HUES48 (cell line): Measurements from ENCODE around the gene NAT9.

Experiments used
- H3K27ac ChIP-seq: one replicate; pipeline ENCODE4 v1.7.0; 2013; ENCODE audit warnings: low read depth, low read length, inconsistent platforms
- H3K27me3 ChIP-seq: 2 replicates; pipeline ENCODE4 v1.6.1; 2013; ENCODE audit warnings: mild to moderate bottlenecking, low read length; ENCODE audit not compliant: control insufficient read depth, insufficient read depth
- H3K36me3 ChIP-seq: 2 replicates; pipeline ENCODE4 v1.6.1; 2013; ENCODE audit warnings: low read length; ENCODE audit not compliant: control insufficient read depth, insufficient read depth
- H3K4me1 ChIP-seq: 2 replicates; pipeline ENCODE4 v1.6.1; 2013; ENCODE audit warnings: mild to moderate bottlenecking, low read length; ENCODE audit not compliant: control insufficient read depth, insufficient read depth
- H3K4me3 ChIP-seq: 2 replicates; pipeline ENCODE4 v1.5.1; 2013; ENCODE audit warnings: mild to moderate bottlenecking, low read depth, low read length
- H3K9ac ChIP-seq: 2 replicates; pipeline ENCODE4 v1.6.1; 2013; ENCODE audit warnings: mild to moderate bottlenecking, low read depth, low read length, moderate library complexity
- H3K9me3 ChIP-seq: 2 replicates; pipeline ENCODE4 v1.6.1; 2013; ENCODE audit warnings: low read length; ENCODE audit not compliant: control insufficient read depth, insufficient read depth

NAT9 gene

DNA sequence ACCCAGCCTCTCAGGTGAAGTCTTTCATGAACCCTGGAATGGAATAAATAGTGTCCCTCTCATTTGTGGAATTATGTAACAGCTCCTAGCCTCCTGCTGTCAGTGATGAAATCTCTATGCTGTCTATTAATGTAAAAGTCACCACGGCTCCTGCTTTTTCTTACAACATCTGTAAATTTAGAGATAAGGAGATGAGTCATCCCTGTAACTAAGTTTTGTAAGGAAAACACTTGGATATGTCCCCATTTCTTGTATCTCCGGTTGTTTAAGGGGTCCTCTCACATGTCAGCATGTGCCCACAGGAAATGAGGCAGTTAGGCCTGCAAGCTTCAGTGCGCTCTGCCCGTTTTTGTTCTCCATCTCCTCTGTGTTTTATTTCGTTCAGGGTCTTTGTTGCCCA lies 2.8 kb upstream of the NAT9 start:
- Histone ChIP-seq H3K9ac (no peak overlapping the region), H3K27ac (no peak overlapping the region), H3K4me1 (peaks cover 8% of the 10 kb centered on the region; the same call in 1 of the 2 replicates), H3K36me3 (peaks cover 21% of the 10 kb centered on the region), H3K4me3 (no peak overlapping the region), H3K9me3 (no peaks in the 10 kb centered on the region), H3K27me3 (no peaks in the 10 kb centered on the region)

- Histone ChIP-seq H3K27ac (no peak overlapping the region), H3K36me3 (peaks cover 31% of the 10 kb centered on the region), H3K9ac (no peak overlapping the region), H3K4me1 (peaks cover 6% of the 10 kb centered on the region; the same call in 1 of the 2 replicates), H3K4me3 (no peak overlapping the region), H3K27me3 (no peaks in the 10 kb centered on the region), H3K9me3 (no peaks in the 10 kb centered on the region)
Measured at GRCh38 chr17:74777901-74778515, 1.9 kb upstream of the NAT9 start.

DNA sequence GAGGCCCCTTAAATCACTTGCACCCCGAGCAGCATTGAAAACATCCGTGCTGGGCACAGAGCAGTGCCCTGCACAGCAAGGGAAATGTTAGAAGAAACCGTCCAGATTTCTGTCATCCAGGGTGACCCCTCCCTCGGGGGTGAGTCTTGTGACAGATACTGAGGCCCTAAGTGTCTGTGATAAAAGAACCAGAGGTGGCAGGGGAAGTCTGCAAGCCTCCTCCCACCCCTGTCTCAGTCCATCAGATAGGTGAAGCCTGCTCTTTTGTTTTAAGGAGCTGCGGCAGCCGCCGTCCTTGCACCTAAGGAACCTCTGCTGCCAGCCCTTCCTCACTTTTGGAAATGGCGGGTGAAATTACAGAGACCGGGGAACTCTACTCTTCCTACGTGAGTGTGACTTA lies 845 bp upstream of the NAT9 start:
- Histone ChIP-seq H3K27ac (peak overlapping the region; percentile 47), H3K4me1 (0 out of 2 replicates have a peak, but pooled peaks cover 6% of the 10 kb centered on the region), H3K9me3 (no peaks in the 10 kb centered on the region), H3K27me3 (no peaks in the 10 kb centered on the region), H3K9ac (0 out of 2 replicates have a peak overlapping the region, but pooled peaks have one; percentile 17), H3K36me3 (peaks cover 41% of the 10 kb centered on the region), H3K4me3 (peak overlapping the region; percentile 89)

DNA sequence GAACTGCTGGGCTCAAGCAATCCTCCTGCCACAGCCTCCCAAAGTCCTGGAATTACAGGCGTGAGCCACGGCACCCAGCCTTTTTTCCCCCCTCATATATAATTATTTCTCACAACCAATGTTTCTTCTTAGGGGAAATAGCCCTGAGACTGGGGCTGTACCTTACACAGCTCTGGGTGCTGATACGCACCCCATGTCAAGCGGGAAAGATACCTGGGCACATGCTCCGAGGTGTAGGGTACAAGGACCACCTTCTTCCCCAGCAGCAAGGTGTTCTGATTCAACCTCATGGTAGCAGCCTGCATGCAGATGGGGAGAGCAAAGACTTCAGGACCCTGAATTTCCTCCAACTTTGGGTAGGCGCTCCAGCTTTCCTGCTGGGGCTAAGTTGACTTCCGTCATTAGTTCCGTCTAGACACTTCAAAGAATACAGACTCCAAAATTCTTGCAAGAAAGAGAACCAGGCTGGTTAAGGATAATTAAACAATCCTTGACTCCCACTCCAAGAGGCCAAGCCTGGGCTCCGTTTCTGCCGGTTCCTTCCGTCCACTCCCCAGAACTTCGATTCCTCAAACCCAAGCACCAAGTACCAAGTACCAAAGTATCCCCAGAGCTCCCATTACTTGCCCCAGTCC lies 619 bp downstream of the NAT9 start:
- H3K9ac ChIP-seq = peak overlapping the region; percentile 72
- peak overlapping the region; percentile 87 for H3K27ac ChIP-seq
- H3K4me1 ChIP-seq = 0 out of 2 replicates have a peak, but pooled peaks cover 6% of the 10 kb centered on the region
- no peaks in the 10 kb centered on the region for H3K9me3 ChIP-seq
- peak overlapping the region; percentile 91 for H3K4me3 ChIP-seq
- H3K36me3 ChIP-seq = peaks cover 45% of the 10 kb centered on the region
- H3K27me3 ChIP-seq = no peaks in the 10 kb centered on the region

DNA sequence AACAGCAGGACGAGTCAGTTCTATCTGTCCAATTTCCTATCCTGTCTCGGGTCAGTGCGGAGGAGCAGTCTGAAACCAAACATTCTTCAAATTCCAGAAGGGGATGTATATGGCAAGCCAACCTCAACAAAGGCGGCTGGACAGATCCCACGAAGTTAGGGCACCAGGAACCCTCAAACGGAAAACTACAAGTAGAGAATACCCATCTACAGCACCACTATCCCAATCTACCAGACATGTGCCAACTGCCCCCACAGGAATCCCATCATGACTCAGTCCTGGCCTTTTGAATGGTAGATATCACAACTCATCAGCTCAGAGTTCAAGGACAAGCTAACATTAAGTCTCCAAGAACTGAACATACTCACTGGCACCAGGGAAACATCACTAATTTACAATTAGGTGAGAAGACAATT lies 2.3 kb downstream of the NAT9 start:
- 0 out of 2 replicates have a peak, but pooled peaks cover 6% of the 10 kb centered on the region for H3K4me1 ChIP-seq

GRCh38 chr17:74773414-74773813 lies 2.7 kb downstream of the NAT9 start:
- peaks cover 55% of the 10 kb centered on the region for H3K36me3 ChIP-seq
- H3K27me3 ChIP-seq = no peaks in the 10 kb centered on the region
- no peak overlapping the region for H3K9ac ChIP-seq
- H3K27ac ChIP-seq = no peak overlapping the region
- H3K4me3 ChIP-seq = no peak overlapping the region
- no peaks in the 10 kb centered on the region for H3K9me3 ChIP-seq
- 0 out of 2 replicates have a peak, but pooled peaks cover 6% of the 10 kb centered on the region for H3K4me1 ChIP-seq

More for the DNA sequence above, 2.3 kb downstream of the NAT9 start:
- H3K27me3 ChIP-seq = no peaks in the 10 kb centered on the region
- no peak overlapping the region for H3K4me3 ChIP-seq
- H3K9me3 ChIP-seq = no peaks in the 10 kb centered on the region
- no peak overlapping the region for H3K27ac ChIP-seq
- H3K9ac ChIP-seq = no peak overlapping the region
- peaks cover 51% of the 10 kb centered on the region for H3K36me3 ChIP-seq

DNA sequence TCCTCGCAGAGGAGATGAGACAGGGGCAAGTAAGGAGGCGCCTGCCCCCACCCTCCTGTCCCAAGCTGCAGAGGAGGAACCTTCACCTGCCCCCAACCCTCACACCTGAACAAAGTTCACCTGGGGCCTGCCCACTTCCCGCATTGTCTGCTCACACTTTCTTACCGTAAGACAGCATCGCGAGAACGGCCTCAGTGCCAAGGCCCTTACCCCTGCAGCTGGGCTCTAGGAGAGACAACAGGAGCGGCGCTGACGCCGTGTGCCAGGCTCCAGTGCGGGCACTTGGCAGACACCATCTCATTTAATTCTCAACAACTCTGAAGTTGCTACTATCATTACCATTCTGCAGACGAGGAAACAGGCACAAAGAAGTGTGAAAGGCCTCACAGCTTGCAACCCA lies 4.1 kb downstream of the NAT9 start:
- Histone ChIP-seq H3K9ac (no peak overlapping the region), H3K36me3 (peaks cover 55% of the 10 kb centered on the region), H3K4me1 (0 out of 2 replicates have a peak, but pooled peaks cover 3% of the 10 kb centered on the region), H3K9me3 (no peaks in the 10 kb centered on the region), H3K4me3 (no peak overlapping the region), H3K27me3 (no peaks in the 10 kb centered on the region), H3K27ac (no peak overlapping the region)

DNA sequence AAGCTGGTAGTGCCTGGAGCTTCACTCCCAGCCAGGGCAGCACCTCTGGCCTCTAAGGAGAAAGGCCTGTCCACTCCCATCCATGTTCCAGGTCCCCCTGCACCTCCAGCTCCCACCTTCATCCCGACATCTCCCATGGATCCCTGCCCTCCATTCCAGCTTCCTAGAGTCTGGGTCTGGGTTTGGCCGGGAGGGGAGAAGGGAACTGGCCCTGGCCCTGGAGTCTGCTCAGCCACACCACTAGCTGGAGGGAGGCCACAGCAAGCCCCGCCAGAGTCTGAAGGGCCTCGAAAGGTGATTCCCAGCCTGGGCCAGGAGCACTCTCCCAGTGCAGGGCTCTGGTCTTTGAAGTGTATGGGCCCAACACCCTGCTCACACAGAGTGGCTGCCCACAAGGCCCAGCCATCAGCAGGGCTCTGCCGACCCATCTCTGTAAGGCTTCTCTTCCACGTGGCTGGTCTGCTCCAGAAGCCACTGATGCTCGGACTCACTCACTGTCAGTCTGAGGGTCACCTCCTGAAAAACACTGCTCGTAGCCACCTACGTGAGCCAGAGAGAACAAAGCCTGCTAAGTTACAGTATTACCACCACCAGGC lies 4.7 kb downstream of the NAT9 start:
- peaks cover 55% of the 10 kb centered on the region for H3K36me3 ChIP-seq
- no peak overlapping the region for H3K4me3 ChIP-seq
- H3K9ac ChIP-seq = no peak overlapping the region
- no peaks in the 10 kb centered on the region for H3K9me3 ChIP-seq
- H3K27me3 ChIP-seq = no peaks in the 10 kb centered on the region
- no peaks in the 10 kb centered on the region for H3K4me1 ChIP-seq
- no peak overlapping the region for H3K27ac ChIP-seq

DNA sequence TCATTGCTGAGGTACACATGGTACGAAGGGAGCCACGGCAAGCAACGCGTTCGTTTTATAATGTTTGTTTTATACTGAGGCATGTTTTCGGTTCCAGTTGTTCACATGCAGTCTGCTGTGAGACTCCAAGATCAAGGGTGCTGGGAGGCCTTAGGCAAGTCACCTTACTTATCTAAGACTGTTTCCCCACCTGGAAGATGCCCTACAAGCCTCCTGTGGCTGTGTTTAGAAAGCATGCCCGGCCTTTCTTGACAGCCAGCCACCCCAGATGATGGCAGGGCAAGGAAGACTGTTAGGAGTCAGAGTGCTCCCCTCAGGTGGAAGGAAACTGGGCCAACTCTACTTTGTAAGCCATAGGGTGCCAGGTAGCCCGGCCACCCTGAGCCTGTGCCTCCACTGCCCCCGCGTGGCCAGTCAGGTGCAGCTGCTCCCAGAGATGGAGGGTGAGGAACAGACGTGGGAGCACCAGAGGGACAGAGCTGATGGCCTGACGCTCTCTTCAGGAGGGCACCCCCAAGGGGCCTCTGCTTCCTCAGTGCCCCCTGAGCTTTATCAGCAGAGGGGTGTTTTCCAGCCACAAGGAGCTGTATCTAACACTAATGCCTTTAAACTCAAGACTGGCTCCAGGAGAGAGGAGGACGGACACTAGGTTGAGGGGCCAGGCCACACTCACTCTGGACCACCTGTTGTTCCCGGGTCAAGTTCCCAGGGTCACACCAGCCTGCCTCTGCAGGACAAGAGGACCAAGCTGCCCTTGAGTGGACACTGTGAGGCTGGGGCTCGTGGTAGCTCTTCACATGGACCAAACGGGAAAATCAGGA lies 5.4 kb downstream of the NAT9 start:
- Histone ChIP-seq H3K9me3 (no peaks in the 10 kb centered on the region), H3K36me3 (peaks cover 55% of the 10 kb centered on the region), H3K27ac (no peak overlapping the region), H3K9ac (no peak overlapping the region), H3K4me3 (no peak overlapping the region), H3K4me1 (no peaks in the 10 kb centered on the region), H3K27me3 (no peaks in the 10 kb centered on the region)

- Histone ChIP-seq H3K4me3 (no peak overlapping the region), H3K9me3 (no peaks in the 10 kb centered on the region), H3K4me1 (no peaks in the 10 kb centered on the region), H3K27ac (no peak overlapping the region), H3K27me3 (no peaks in the 10 kb centered on the region), H3K9ac (no peak overlapping the region), H3K36me3 (peaks cover 55% of the 10 kb centered on the region)
Measured at GRCh38 chr17:74769856-74770497, 6.2 kb downstream of the NAT9 start.
